ENCODE measurements around the gene RTRAF.

The RTRAF gene

GRCh38 chr14:51989293-51990234, at the start of gene RTRAF:
TSS of gene RTRAF (plus strand) at chr14:51989546. CDS start at chr14:51989640, 94 bp downstream.
- DNase-seq = peak; percentile 93

GRCh38 chr14:51939755-51940301, 49.5 kb upstream of the RTRAF start:
- no peak for DNase-seq

- no peak for DNase-seq
Measured at GRCh38 chr14:51942971-51943370, 46.4 kb upstream of the RTRAF start.

GRCh38 chr14:51950007-51950406, 39.3 kb upstream of the RTRAF start:
- DNase-seq = no peak

DNA sequence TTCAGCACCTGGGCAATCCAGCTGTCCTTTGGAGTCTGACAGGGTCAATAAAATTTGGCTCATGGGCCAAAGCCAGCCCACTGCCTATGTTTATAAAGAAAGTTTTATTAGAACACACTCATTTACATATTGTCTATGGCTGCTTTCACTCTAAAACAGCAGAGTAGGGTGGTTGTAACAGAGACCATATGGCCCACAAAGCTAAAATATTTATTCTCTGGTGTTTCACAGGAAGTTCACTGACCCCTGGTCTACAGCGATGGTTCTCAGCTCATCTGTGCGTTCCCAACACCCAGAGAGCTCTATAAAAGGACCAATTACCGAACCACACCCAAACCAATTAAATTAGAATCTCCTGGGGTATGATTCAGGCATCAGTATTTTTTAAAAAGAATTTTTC, 37.7 kb upstream of the RTRAF start:
- DNase-seq = no peak

DNA sequence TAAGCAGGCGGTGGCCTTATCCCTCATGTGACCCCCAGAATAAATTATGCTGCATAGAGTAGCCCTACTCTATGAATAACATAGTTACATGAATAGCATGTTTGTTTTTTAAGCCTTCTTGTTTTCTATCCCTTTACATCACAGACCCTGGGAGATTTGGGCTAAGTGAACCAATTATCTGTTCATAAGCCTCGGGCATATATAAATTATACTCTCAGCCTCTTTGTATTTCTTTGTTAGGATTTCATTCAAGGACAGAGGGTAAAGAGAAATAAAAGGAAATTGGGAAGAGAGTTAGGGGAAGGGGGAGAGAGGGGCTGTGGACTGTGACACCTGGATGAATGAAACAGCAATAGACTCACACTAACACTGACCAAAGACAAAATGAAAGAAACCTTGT, 35.3 kb upstream of the RTRAF start:
- DNase-seq = no peak

- DNase-seq = no peak
Measured at GRCh38 chr14:51954657-51955056, 34.7 kb upstream of the RTRAF start.

DNA sequence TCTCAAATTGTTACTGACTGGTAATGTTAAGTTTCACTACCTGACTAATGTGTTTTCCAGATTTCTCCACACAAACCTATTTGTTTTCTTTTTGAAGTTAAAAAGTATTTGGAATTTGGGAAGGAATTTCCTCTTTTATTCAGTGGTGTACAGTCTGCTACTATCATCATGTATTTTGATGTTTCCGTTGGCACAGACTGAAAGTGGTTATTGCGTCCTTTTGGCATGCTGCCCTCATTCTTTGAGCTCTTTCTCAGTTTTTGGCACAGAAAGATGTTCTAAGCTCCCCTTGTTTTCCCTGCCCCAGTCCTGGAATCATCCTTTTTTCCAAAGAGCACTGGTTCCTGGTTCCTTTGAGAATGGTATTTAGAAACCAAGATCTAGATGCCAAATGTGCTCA, 31.4 kb upstream of the RTRAF start:
- no peak for DNase-seq

- no peak for DNase-seq
Measured at GRCh38 chr14:51959928-51960327, 29.4 kb upstream of the RTRAF start.

DNA sequence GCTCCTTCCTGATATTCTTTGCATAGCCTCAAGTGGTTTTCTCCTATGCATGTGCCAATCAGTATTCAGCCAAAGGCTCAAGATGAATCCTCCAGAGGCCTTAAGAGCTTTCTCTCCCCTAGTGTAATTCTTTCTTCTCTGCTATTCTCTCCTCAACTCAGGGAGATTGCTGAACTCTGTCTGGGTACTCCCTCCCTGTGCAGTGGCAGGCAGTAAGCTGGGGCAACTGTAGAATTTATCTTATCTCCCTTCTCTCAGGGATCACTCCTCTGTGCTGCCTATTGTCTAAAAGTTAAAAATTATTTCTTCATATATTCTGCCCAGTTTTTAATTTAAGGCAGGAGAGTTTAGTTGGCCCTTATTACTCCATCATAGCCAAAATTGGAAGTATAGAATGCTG, 28.5 kb upstream of the RTRAF start:
- no peak for DNase-seq

- no peak for DNase-seq
Measured at GRCh38 chr14:51962711-51963110, 26.6 kb upstream of the RTRAF start.

DNA sequence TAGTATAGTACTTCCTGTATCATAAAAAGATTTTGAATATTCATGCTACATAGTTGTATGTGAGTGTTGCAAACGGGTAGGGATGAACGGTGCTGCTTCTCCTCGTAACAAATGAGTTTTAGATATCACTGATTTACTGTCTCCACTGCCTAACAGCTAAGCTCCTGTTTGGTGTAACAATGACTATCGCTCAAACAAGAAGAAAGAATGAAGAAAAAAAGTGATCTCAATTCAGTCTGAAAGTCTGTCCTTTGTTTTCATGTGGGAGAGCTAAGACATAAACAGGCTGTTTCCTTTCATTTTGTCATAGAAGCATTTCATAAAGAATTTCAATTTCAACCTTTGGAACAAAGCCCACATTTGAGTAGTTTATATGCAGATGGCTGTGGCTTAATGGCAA, 26.1 kb upstream of the RTRAF start:
- no peak for DNase-seq

DNA sequence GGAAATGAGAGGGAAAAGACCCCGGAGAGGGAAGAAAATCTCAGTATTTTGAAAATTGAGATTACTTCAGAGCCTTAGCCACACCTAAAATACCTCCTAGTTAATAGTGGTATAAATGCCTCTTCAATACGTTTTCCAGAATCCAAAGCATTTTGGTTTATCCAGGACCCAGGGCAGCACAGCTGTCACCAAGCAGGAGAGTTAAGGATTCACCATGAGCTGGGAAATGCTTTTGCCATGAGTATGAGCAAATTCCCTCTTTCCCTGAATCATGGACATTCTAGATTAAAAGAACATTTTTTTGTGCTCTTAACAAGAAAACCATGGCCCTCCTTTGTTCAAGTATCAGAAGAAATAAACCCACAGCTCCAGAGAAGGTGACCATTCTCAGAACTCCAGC, 21.8 kb upstream of the RTRAF start:
- DNase-seq = no peak

DNA sequence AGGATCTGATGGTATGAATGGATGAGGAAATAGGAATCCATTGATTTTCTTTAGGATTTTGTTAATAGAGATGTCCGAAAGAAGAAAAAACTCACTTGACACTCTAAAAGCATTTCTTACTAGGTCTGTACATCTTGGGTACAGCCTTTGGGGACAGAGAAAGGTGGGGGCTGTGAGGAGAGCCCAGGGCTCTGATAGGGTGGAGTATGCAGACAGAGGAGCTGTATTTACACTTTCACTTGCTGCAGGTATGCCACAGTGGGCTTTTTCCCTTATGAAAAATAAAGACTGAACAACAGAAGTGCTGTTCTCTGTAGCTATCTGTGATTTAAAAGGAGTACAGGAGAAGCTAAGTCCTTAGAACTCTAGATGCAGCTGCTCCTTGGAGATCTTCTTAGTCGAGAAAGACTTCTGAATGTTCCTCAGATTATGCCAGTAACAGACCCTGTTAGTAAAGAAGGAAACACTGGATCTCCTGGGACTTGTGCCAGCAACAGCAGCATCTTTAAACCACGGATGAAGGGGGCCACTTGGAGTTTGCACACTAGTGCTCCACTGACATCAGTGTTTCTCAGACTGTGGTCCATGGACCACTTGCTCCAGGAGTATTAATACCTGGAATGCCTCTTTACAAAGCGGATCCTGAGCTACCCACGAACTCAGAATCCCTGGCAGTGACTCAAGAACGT, 19.4 kb upstream of the RTRAF start:
- DNase-seq = no peak

- no peak for DNase-seq
Measured at GRCh38 chr14:51972566-51972965, 16.8 kb upstream of the RTRAF start.

- DNase-seq = no peak
Measured at GRCh38 chr14:51977075-51977474, 12.3 kb upstream of the RTRAF start.

- no peak for DNase-seq
Measured at GRCh38 chr14:51978681-51979085, 10.7 kb upstream of the RTRAF start.

- DNase-seq = peak; percentile 94
Measured at GRCh38 chr14:51979088-51979709, 10.1 kb upstream of the RTRAF start.

- no peak for DNase-seq
Measured at GRCh38 chr14:51981218-51981854, 8.0 kb upstream of the RTRAF start.

- DNase-seq = no peak
Measured at GRCh38 chr14:51988221-51988620, 1.1 kb upstream of the RTRAF start.

GRCh38 chr14:51990488-51990887, 1.1 kb downstream of the RTRAF start:
- DNase-seq = no peak

- no peak for DNase-seq
Measured at GRCh38 chr14:51993285-51993920, 4.1 kb downstream of the RTRAF start.

Measured in stimulated activated CD8-positive, alpha-beta memory T cell treated with anti-CD3 and anti-CD28 coated beads, Interleukin-4, amount 100 ng/mL, for 48 hours (primary cell).